Embryonic facial prominence (tissue), 1 donor: ENCODE results near the gene BECN2.
"Not testable (repeated sequence)": the region's sequence is repeated elsewhere in the genome, so short reads cannot be mapped to it uniquely, and the experiment has no call there.

Experiments
- DNase-seq: peaks from one replicate; pipeline ENCODE4 v3.0.0-alpha.2; 2016; ENCODE audit errors: extremely low spot score

The BECN2 gene

GRCh38 chr1:241979071-241979470 is 21.5 kb downstream of the BECN2 start:
- DNase-seq = no peak

DNA sequence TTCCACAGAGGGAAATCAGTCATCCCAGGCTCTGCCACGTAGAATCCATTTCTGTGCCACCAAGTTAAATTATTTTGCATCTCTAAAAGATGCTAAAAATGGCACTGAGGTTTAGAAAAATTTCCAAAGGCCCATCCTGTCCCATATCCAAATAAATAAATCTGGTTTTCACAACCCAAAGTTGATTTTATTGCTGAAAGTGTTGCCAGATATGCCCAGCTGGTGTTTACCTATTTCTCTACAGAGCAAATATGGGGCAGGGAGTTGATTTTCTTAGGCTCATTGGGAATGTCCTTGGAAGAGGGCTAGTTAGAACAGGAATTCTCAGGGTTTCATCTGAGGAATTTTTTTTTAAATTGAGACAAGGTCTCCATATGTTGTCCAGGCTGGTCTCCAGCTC is 22.4 kb downstream of the BECN2 start:
- DNase-seq = no peak

DNA sequence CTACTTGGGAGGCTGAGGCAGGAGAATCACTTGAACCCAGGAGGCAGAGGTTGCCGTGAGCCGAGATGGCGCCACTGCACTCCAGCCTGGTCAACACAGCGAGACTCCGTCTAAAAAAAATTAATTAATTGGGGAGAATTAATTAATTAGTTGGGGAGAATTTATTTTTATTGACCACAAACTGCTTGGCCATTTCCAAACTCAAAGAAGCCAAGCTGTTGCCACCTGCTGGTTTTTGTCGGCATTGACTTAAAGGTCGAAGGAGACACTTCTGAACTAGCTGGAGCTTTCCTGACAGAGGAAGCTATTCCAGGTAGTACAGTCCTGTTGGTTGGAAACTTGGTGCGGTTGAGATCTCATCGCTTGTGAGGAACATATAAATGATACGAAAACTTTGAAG is 28.2 kb downstream of the BECN2 start:
- DNase-seq = no peak

DNA sequence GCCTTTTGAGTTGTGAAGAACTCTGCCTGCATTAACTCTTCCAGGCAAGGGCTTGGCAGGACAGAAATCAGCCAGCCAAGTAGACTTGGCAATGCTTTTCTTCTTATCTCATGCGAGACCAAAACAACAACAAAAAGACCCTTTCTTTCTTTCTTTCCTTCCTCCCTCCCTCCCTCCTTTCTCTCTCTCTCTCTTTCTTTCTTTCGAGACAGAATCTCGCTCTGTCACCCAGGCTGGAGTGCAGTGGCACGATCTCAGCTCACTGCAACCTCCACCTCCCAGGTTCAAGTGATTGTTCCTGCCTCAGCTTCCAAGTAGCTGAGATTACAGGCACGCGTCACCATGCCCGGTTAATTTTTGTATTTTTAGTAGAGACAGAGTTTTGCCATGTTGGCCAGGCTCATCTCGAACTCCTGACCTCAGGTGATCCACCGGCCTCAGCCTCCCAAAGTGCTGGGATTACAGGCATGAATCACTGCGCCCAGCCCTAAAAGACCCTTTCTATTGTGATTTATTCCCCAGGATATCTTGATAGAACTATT is 30.9 kb downstream of the BECN2 start:
- not testable (repeated sequence) for DNase-seq

DNA sequence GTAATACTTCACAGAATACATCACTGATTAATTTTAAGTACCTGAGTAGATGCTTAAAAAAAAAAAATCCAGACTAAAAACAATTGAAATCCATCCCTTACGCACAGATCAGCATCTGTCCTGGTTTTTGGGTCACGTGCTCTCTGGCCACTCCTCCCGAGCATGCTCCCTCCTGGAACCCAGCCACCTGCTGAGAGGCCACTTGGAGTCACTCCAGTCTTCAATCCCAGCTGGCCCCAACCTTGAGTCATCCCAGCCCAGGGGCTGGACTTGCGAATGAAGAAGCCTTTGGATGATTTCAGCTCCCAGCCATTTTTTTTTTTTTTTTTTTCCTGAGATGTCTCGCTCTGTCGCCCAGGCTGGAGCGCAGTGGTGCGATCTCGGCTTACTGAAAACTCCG is 32.5 kb downstream of the BECN2 start:
- no peak for DNase-seq

- DNase-seq = no peak
These were observed 35.2 kb downstream of the BECN2 start for GRCh38 chr1:241992734-241993133.

- DNase-seq = no peak
These were observed 36.6 kb downstream of the BECN2 start for GRCh38 chr1:241994171-241994570.

GRCh38 chr1:241997401-241997998 is 39.9 kb downstream of the BECN2 start:
- no peak for DNase-seq

DNA sequence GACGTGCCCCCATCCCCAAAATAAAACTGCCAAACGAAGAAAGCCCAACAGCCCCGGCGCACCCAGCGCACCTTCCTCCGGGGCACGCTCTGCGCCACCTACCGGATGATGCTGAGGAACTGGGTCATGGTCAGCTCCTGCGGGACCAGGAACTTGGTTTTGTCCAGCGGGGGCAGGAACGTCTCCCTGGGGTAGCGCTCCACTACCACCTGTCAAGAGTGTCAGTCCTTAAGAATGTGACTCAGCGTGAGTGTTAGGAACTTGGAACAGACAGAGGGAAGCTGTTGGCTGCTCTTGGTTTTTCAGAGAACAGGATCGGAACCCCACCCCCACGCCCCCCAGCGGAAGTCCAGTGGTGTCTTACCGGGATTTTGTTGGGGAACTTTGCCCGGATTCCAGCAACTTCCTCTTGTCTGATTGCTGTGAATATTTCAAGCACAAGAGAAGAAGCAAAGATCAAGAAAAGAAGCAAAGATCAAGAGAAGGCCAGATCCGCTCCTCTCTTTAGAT is 40.9 kb downstream of the BECN2 start:
- DNase-seq = peak; percentile 25

- DNase-seq = no peak
These were observed 41.5 kb downstream of the BECN2 start, which contains the start of gene MAP1LC3C for GRCh38 chr1:241999026-241999425. MAP1LC3C (minus strand) TSS chr1:241999098; CDS start chr1:241999008, 90 bp downstream.

DNA sequence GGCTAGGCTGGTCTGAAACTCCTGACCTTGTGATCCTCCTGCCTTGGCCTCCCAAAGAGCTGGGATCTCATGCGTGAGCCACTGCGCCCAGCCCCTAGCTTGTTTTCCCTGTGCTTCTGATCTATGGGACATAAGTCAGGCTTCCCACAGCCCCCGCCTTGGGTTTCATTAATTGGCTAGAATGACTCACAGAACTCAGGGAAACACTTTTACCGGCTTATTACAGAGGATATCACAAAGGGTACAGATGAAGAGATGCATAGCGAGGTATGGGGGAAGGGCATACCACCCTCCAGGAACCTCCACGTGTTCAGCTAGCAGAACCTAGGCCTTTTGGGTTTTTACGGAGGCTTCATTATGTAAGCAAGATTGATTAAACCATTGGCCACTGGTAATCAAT is 42.9 kb downstream of the BECN2 start:
- DNase-seq = no peak

DNA sequence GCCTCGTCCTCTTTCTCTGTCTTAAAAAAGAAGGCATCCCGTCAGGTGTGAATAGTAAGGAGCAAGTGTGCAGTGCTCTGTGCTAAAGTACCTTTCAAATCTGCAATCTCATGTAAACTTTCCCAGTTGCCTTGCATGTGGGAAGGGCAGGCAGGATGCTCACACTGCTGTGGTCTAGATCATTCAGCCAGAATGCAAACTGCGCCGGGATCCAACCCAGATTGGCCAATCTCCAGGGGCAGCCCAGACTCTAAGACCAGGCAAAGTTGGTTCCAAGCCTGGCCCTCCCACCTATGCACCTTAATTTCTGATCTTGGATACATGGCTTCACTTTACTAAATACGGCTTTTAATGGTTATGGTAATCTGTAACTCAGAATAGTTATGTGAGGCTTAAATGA is 44.5 kb downstream of the BECN2 start:
- no peak for DNase-seq

DNA sequence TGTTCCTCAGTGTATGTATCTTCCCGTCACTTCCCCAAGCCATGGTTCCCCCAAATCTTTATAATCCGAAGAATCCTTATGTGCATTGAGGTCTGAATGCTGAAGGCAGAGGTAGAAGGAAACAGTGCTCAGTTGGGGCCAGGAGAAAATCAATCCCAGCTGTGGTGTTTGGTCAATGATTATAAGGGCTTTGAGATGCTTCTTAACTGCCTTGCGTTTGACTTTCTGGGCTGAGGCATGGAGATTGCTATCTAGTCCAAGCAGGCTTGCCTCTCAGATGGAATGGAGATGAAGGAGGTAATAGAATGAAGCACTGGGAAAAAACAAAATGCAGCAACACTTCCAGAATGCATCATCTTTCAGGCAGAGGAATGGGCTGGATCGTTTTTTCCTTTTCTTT is 44.9 kb downstream of the BECN2 start:
- DNase-seq = no peak

DNA sequence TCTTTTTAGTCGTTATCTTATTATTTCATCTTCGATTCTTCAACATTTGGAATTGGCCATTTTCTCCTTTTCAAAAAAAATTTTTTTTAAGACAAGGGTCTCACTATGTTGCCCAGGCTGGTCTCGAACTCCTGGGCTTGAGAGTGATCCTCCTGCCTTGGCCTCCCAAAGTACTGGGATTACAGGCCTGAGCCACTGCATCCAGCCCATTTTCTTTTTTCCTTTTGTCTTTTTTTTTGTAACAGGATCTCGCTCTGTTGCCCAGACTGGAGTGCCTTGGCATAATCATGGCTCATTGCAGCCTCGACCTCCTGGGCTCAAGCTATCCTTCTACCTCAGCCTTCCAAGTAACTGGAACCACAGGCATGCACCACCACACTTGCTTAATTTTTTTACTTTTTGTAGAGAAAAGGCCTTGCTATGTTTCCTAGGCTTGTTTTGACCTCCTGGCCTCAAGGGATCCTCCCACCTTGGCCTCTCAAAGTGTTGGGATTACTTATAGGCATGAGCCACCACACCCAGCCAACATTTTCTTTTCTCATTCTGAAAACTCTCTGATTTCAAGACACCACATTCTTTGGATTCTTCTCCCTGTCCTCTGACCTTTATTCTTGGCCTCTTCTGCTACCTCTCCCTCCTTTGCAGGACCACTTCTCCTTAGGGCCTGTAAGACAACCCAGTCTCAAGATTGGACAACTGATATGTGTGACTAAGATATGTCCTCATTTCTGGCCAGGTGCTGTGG is 47.4 kb downstream of the BECN2 start:
- DNase-seq = no peak

- DNase-seq = no peak
These were observed 48.4 kb downstream of the BECN2 start for GRCh38 chr1:242005866-242006535.

DNA sequence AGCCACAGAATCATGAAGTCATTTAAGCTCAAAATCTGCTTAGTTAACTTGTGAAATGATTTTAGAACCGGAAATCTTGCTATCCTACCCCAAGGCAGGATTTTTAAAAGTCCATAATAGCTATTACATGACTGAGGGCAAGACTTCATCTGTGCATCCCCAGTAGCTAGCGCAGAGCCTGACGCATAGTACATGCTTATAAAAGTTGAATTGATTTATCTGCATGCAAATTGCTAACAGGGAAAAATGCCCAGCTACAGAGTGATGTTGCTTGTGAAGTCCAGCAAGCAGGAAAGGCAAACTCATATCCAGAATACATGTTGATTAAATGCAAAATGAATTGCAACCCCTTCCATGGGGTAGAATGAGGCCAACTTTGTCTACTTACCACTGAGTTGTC is 49.4 kb downstream of the BECN2 start:
- no peak for DNase-seq
